ENCODE data around the gene MEF2B. TPM values are rescaled to one million over a fixed set of nuclear protein-coding genes. Genes with fewer than 3 reads are reported as not detected.

MEF2B gene
- total and polyA plus RNA-seq, 2 donors (not counting 3 experiments of a cell fraction or from before 2014, with no cell fraction given): 0.52 to 1.2 TPM

- dilution Hi-C loops (cut with MboI; ENCODE audit: extremely low pct_ligation_motif_present, low sequenced_read_pairs): no loop called here
- intact Hi-C loops (cut with micrococcal nuclease): no loop called here
- no peak overlapping the region for H2AFZ ChIP-seq (ENCODE audit: low read depth, low read length)
- no peaks in the 10 kb centered on the region for H3K36me3 ChIP-seq (ENCODE audit: control insufficient read depth in 2 of 2, extremely low read depth in 1 of 2, insufficient read depth in 2 of 2, low read length in 2 of 2)
- H3K79me2 ChIP-seq (ENCODE audit: control insufficient read depth, insufficient read depth, low read length): no peaks in the 10 kb centered on the region
- DNase-seq (ENCODE audit: low read depth, low spot score): no peak
- no peak for FAIRE-seq
- no peak overlapping the region for H3K4me3 ChIP-seq (replicated peaks in 1 of 3; ENCODE audit: insufficient read depth in 1 of 3, low read depth in 1 of 3, low read length in 3 of 3)
- H3K9ac ChIP-seq (replicated peaks; ENCODE audit: extremely low read depth, insufficient read depth, low read length): no peak overlapping the region
- H3K27ac ChIP-seq (ENCODE audit: insufficient read depth, low read depth, low read length): no peak overlapping the region
- H3K4me1 ChIP-seq (ENCODE audit: control insufficient read depth, extremely low read depth, insufficient read depth, low read length): no peaks in the 10 kb centered on the region
- H3K4me2 ChIP-seq (ENCODE audit: insufficient read depth, low read length): no peak overlapping the region
- TF ChIP-seq, protein P1, sequence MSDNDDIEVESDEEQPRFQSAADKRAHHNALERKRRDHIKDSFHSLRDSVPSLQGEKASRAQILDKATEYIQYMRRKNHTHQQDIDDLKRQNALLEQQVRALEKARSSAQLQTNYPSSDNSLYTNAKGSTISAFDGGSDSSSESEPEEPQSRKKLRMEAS (IDR thresholded peaks at IDR 0.05; ENCODE audit: insufficient read depth, insufficient read length): no peak
- TF ChIP-seq JUN (IDR thresholded peaks at IDR 0.05; ENCODE audit: borderline replicate concordance, insufficient read depth, insufficient read length, low read depth) (no peak), FOS (IDR thresholded peaks at IDR 0.05; ENCODE audit: borderline replicate concordance, insufficient read depth, low read length) (no peak), GATA2 (IDR thresholded peaks at IDR 0.05; ENCODE audit: insufficient read depth, insufficient read length, low read depth, low read length) (no peak)
- no peaks in the 10 kb centered on the region for H3K27me3 ChIP-seq (ENCODE audit: control insufficient read depth in 2 of 2, insufficient read depth in 2 of 2, low read length in 2 of 2)
- no peaks in the 10 kb centered on the region for H4K20me1 ChIP-seq (replicated peaks; ENCODE audit: control insufficient read depth, extremely low read depth, insufficient read depth, low read length)
- no TSS peak for BruUV-seq (replicated peaks)
- POLR2A ChIA-PET: no interaction called here
- no peaks in the 10 kb centered on the region for H3K9me1 ChIP-seq (replicated peaks; ENCODE audit: control insufficient read depth, extremely low read depth, insufficient read depth, low read length)
- no peaks in the 10 kb centered on the region for H3K9me3 ChIP-seq (replicated peaks; ENCODE audit: control insufficient read depth, insufficient read depth, low read length)
- CTCF ChIA-PET: no interaction called here
These were observed 48.7 kb downstream of the MEF2B start for GRCh38 chr19:19121371-19121770.

GRCh38 chr19:19120308-19121231 lies 49.5 kb downstream of the MEF2B start:
- ChIA-PET CTCF (no interaction called here), POLR2A (no interaction called here)
- Histone ChIP-seq H3K27ac (ENCODE audit: insufficient read depth, low read depth, low read length) (no peak overlapping the region), H4K20me1 (replicated peaks; ENCODE audit: control insufficient read depth, extremely low read depth, insufficient read depth, low read length) (no peaks in the 10 kb centered on the region), H3K79me2 (ENCODE audit: control insufficient read depth, insufficient read depth, low read length) (no peaks in the 10 kb centered on the region), H3K9ac (replicated peaks; ENCODE audit: extremely low read depth, insufficient read depth, low read length) (no peak overlapping the region), H3K4me1 (ENCODE audit: control insufficient read depth, extremely low read depth, insufficient read depth, low read length) (no peaks in the 10 kb centered on the region), H2AFZ (ENCODE audit: low read depth, low read length) (peak overlapping the region; percentile 46), H3K36me3 (ENCODE audit: control insufficient read depth in 2 of 2, extremely low read depth in 1 of 2, insufficient read depth in 2 of 2, low read length in 2 of 2) (no peaks in the 10 kb centered on the region), H3K27me3 (ENCODE audit: control insufficient read depth in 2 of 2, insufficient read depth in 2 of 2, low read length in 2 of 2) (no peaks in the 10 kb centered on the region), H3K9me1 (replicated peaks; ENCODE audit: control insufficient read depth, extremely low read depth, insufficient read depth, low read length) (no peaks in the 10 kb centered on the region), H3K4me3 (replicated peaks in 1 of 3; ENCODE audit: insufficient read depth in 1 of 3, low read depth in 1 of 3, low read length in 3 of 3) (no peak overlapping the region), H3K4me2 (ENCODE audit: insufficient read depth, low read length) (no peak overlapping the region), H3K9me3 (replicated peaks; ENCODE audit: control insufficient read depth, insufficient read depth, low read length) (no peaks in the 10 kb centered on the region)
- no peak for TF ChIP-seq CTCF (IDR thresholded peaks at IDR 0.05; ENCODE audit: extremely low read depth in 1 of 2, insufficient read depth in 1 of 2, low read depth in 1 of 2, low read length in 2 of 2)
- TF ChIP-seq, protein P1 (IDR thresholded peaks at IDR 0.05; ENCODE audit: insufficient read depth, insufficient read length): no peak
- TF ChIP-seq EZH2 (IDR thresholded peaks at IDR 0.05; ENCODE audit: borderline replicate concordance, low read depth, low read length, severe bottlenecking): no peak
- no peak for TF ChIP-seq POLR2AphosphoS5 (IDR thresholded peaks at IDR 0.05; ENCODE audit: insufficient read depth, low read depth, low read length)
- TF ChIP-seq POLR2A (IDR thresholded peaks at IDR 0.05; ENCODE audit: low read depth, low read length): no peak
- no peak for TF ChIP-seq GATA2 (IDR thresholded peaks at IDR 0.05; ENCODE audit: insufficient read depth, insufficient read length, low read depth, low read length)
- no peak for TF ChIP-seq MYC (IDR thresholded peaks at IDR 0.05; ENCODE audit: low read depth, low read length)
- TF ChIP-seq FOS (IDR thresholded peaks at IDR 0.05; ENCODE audit: borderline replicate concordance, insufficient read depth, low read length): no peak
- no peak for TF ChIP-seq JUN (IDR thresholded peaks at IDR 0.05; ENCODE audit: borderline replicate concordance, insufficient read depth, insufficient read length, low read depth)
- peak; percentile 22 for DNase-seq (ENCODE audit: low read depth, low spot score)
- FAIRE-seq: no peak
- BruUV-seq (replicated peaks): no TSS peak
- dilution Hi-C loops (cut with MboI; ENCODE audit: extremely low pct_ligation_motif_present, low sequenced_read_pairs) (no loop called here), intact Hi-C loops (cut with micrococcal nuclease) (no loop called here)
